ENCODE measurements around the gene NACC2. TPM values are rescaled to one million over a fixed set of nuclear protein-coding genes. Genes with fewer than 3 reads are reported as not detected.

The NACC2 gene
- total RNA-seq, 4 donors from 2014 or later: 93.8 to 192 (median 142) TPM

GRCh38 chr9:136099542-136099941, 4.5 kb upstream of the NACC2 start:
- peak overlapping the region in 2 of 4 donors; percentile 30 to 33 for H3K27ac ChIP-seq (replicated peaks in 1 of 4)
- peaks cover 26 to 53% (median 37%) of the 10 kb centered on the region in 4 donors for H3K4me1 ChIP-seq
- no peak for DNase-seq (ENCODE audit: extremely low spot score)
- TF ChIP-seq CTCF (IDR thresholded peaks at IDR 0.05) (no peak), POLR2A (IDR thresholded peaks at IDR 0.05; ENCODE audit: low read depth) (no peak), EP300 (IDR thresholded peaks at IDR 0.05) (no peak), POLR2AphosphoS5 (IDR thresholded peaks at IDR 0.05) (no peak)
- intact Hi-C loops (cut with DNase I): no loop called here
- no peaks in the 10 kb centered on the region for H3K36me3 ChIP-seq
- H3K27me3 ChIP-seq: peaks cover 0 to 14% (median 0%) of the 10 kb centered on the region in 4 donors
- H3K4me3 ChIP-seq: no peak overlapping the region
- no peaks in the 10 kb centered on the region for H3K9me3 ChIP-seq
- WGBS: 70% methylated on average over 18 of the region's 25 CpGs

- peaks cover 19 to 48% (median 34%) of the 10 kb centered on the region in 4 donors for H3K4me1 ChIP-seq
- H3K27ac ChIP-seq (replicated peaks in 1 of 4): peak overlapping the region in 2 of 4 donors; percentile 30 to 33
- peaks cover 0 to 8% (median 0%) of the 10 kb centered on the region in 4 donors for H3K27me3 ChIP-seq
- TF ChIP-seq CTCF (IDR thresholded peaks at IDR 0.05) (no peak), EP300 (IDR thresholded peaks at IDR 0.05) (no peak), POLR2A (IDR thresholded peaks at IDR 0.05; ENCODE audit: low read depth) (no peak), POLR2AphosphoS5 (IDR thresholded peaks at IDR 0.05) (no peak)
- no peak overlapping the region for H3K4me3 ChIP-seq
- H3K36me3 ChIP-seq: no peaks in the 10 kb centered on the region
- H3K9me3 ChIP-seq: no peaks in the 10 kb centered on the region
- 31% methylated on average over 10 of the region's 14 CpGs for WGBS
- DNase-seq (ENCODE audit: extremely low spot score): no peak
- intact Hi-C loops (cut with DNase I): no loop called here
Observed at GRCh38 chr9:136098844-136099243, 3.8 kb upstream of the NACC2 start.

- H3K27ac ChIP-seq (replicated peaks in 1 of 4): no peak overlapping the region
- H3K27me3 ChIP-seq: peaks cover 0 to 2% (median 0%) of the 10 kb centered on the region in 4 donors
- no peaks in the 10 kb centered on the region for H3K9me3 ChIP-seq
- H3K4me3 ChIP-seq: no peak overlapping the region
- no peak for DNase-seq (ENCODE audit: extremely low spot score)
- WGBS: 85% methylated on average over 10 of the region's 11 CpGs
- H3K4me1 ChIP-seq: peaks cover 24 to 52% (median 35%) of the 10 kb centered on the region in 4 donors
- intact Hi-C loops (cut with DNase I): no loop called here
- no peaks in the 10 kb centered on the region for H3K36me3 ChIP-seq
- TF ChIP-seq CTCF (IDR thresholded peaks at IDR 0.05) (no peak), POLR2AphosphoS5 (IDR thresholded peaks at IDR 0.05) (no peak), EP300 (IDR thresholded peaks at IDR 0.05) (no peak), POLR2A (IDR thresholded peaks at IDR 0.05; ENCODE audit: low read depth) (no peak)
Observed at GRCh38 chr9:136098210-136098609, 3.1 kb upstream of the NACC2 start.

- H3K9me3 ChIP-seq: no peaks in the 10 kb centered on the region
- DNase-seq (ENCODE audit: extremely low spot score): no peak
- TF ChIP-seq CTCF (IDR thresholded peaks at IDR 0.05) (no peak), EP300 (IDR thresholded peaks at IDR 0.05) (no peak), POLR2AphosphoS5 (IDR thresholded peaks at IDR 0.05) (no peak), POLR2A (IDR thresholded peaks at IDR 0.05; ENCODE audit: low read depth) (no peak)
- peak overlapping the region in 2 of 4 donors; percentile 75 to 82 for H3K4me3 ChIP-seq
- peaks cover 41 to 69% (median 51%) of the 10 kb centered on the region in 4 donors for H3K4me1 ChIP-seq
- peaks cover 0 to 9% (median 3%) of the 10 kb centered on the region in 4 donors for H3K36me3 ChIP-seq
- intact Hi-C loops (cut with DNase I): no loop called here
- peak overlapping the region; percentile 85 to 99 (median 94) for H3K27ac ChIP-seq (replicated peaks in 1 of 4)
- WGBS: 65% methylated on average over 2 of the region's 5 CpGs
- H3K27me3 ChIP-seq: no peaks in the 10 kb centered on the region
Observed at GRCh38 chr9:136096505-136097001, 1.5 kb upstream of the NACC2 start.

All from esophagus muscularis mucosa (tissue), 4 donors.